ENCODE results near the gene MPEG1.

MPEG1 gene

GRCh38 chr11:59172345-59173079 lies 40.2 kb downstream of the MPEG1 start:
- DNase-seq (ENCODE audit: low read depth in 3 of 3, low spot score in 1 of 3) = no peak

GRCh38 chr11:59171508-59172322 lies 41.0 kb downstream of the MPEG1 start, which contains the start of gene DTX4:
TSS of gene DTX4 (plus strand) at chr11:59172132. CDS start at chr11:59172596, 464 bp downstream.
- peak; percentile 66 to 84 (median 75) for DNase-seq (ENCODE audit: low read depth in 3 of 3, low spot score in 1 of 3)

- no peak for DNase-seq (ENCODE audit: low read depth in 3 of 3, low spot score in 1 of 3)
Observed at GRCh38 chr11:59164028-59164427, 48.7 kb downstream of the MPEG1 start.
